Measurements from ENCODE around the gene CACNA1S. TPM values are rescaled to one million over a fixed set of nuclear protein-coding genes. Genes with fewer than 3 reads are reported as not detected.

The CACNA1S gene
- total and polyA plus RNA-seq, 2 of the 8 experiments (the other 6 are each of a cell fraction or from before 2014, with no cell fraction given): 0.06 TPM; not detected in 1

GRCh38 chr1:201137579-201138310, 25.5 kb upstream of the CACNA1S start (continued):
- TF ChIP-seq CHD7 (IDR thresholded peaks at IDR 0.05; ENCODE audit: insufficient replicate concordance, low read length): no peak
- no peak for TF ChIP-seq GABPA (IDR thresholded peaks at IDR 0.05; ENCODE audit: borderline replicate concordance, insufficient read depth, low read length)
- no peak for TF ChIP-seq PHF8 (conservative IDR thresholded peaks at IDR 0.05; ENCODE audit: low read depth, low read length)
- no peak for TF ChIP-seq TBP (IDR thresholded peaks at IDR 0.05; ENCODE audit: low read depth, low read length)
- TF ChIP-seq JUN (IDR thresholded peaks at IDR 0.05; ENCODE audit: low read depth, low read length): no peak
- TF ChIP-seq ZNF274 (IDR thresholded peaks at IDR 0.05; ENCODE audit: borderline replicate concordance, extremely low read depth, low read length): no peak
- TF ChIP-seq HDAC2 (IDR thresholded peaks at IDR 0.05; ENCODE audit: borderline replicate concordance in 1 of 2, low read depth in 2 of 2, low read length in 2 of 2): no peak
- no peak for TF ChIP-seq ATF2 (IDR thresholded peaks at IDR 0.05; ENCODE audit: low read length)

Measured in H1 (cell line).